Mucosa of descending colon (tissue), 3 donors: ENCODE results near the gene BCL2L13. TPM values are rescaled to one million over a fixed set of nuclear protein-coding genes. Genes with fewer than 3 reads are reported as not detected.

ENCODE experiments used
- ATAC-seq: fragments of 200-7000 bp; cut with Tn5 transposase; one replicate; pipeline ENCODE4 v1.9.1; 2020; ENCODE audit warnings: mild to moderate bottlenecking, moderate library complexity
- DNase-seq, 3 donors: peaks; one replicate each; pipeline ENCODE4 v3.0.0-alpha.2; 2020
- H3K36me3 ChIP-seq: fragments of 200-600 bp; one replicate; pipeline ENCODE4 v1.8.0; 2021; ENCODE audit warnings: low read depth, mild to moderate bottlenecking
- H3K4me1 ChIP-seq: fragments of 200-600 bp; one replicate; pipeline ENCODE4 v1.8.0; 2021; ENCODE audit warnings: low read depth, mild to moderate bottlenecking
- H3K4me3 ChIP-seq: fragments of 200-600 bp; one replicate; pipeline ENCODE4 v1.8.0; 2021; ENCODE audit warnings: mild to moderate bottlenecking
- H3K9me3 ChIP-seq: fragments of 200-600 bp; one replicate; pipeline ENCODE4 v1.8.0; 2021; ENCODE audit warnings: mild to moderate bottlenecking
- CTCF ChIP-seq: fragments of 200-600 bp; IDR thresholded peaks from one replicate; pipeline ENCODE4 v1.8.0; 2022; ENCODE audit warnings: antibody characterized with exemption, mild to moderate bottlenecking
- intact Hi-C, 2 donors: fragments of 100-400 bp; cut with DNase I in 1 of 2; cut with micrococcal nuclease in 1 of 2; formaldehyde crosslinking; loops; one replicate each; pipeline versions ENCODE4 v1.11.0 to v1.11.1; 2022; cut with DNase I, micrococcal nuclease
- microRNA-seq: library from miRNA; unstranded; fragments of <30 nt; microRNA quantifications from one replicate; pipeline ENCODE4, GENCODE V29; 2019
- total RNA-seq, 3 donors: library from RNA; stranded (reverse); fragmentation: NEBNext Ultra II Directional in 2 of 3; extraction: Animal tissue kit (Norgen Biotek cat#: 25700) in 2 of 3; gene quantifications; one replicate each; pipeline versions ENCODE4 v1.2.1 to v1.2.4, GENCODE V29; 2021 to 2023
- donor health status: DM: no; HTN: no; CAD: no; lungs with moderate emphysema.
- donor health status: DM: no; HTN: no; CAD: no.
- donor health status: DM: no; HTN: yes; CAD: no.

Gene BCL2L13
- total RNA-seq, 3 donors from 2014 or later: 47.2 to 61.2 (median 57.3) TPM

- Histone ChIP-seq H3K36me3 (no peaks in the 10 kb centered on the region), H3K4me1 (peaks cover 22% of the 10 kb centered on the region), H3K4me3 (no peak overlapping the region), H3K9me3 (no peaks in the 10 kb centered on the region)
- ATAC-seq (no peak), DNase-seq (no peak)
- TF ChIP-seq CTCF: no peak
- intact Hi-C loops: no loop called here
Observed at GRCh38 chr22:17777717-17778044, 139.1 kb downstream of the BCL2L13 start.

GRCh38 chr22:17778412-17778976 lies 139.9 kb downstream of the BCL2L13 start:
- Histone ChIP-seq H3K36me3 (no peaks in the 10 kb centered on the region), H3K4me3 (no peak overlapping the region), H3K9me3 (no peaks in the 10 kb centered on the region), H3K4me1 (peaks cover 15% of the 10 kb centered on the region)
- ATAC-seq: no peak
- TF ChIP-seq CTCF: no peak
- intact Hi-C loops: no loop called here
- DNase-seq: no peak

DNA sequence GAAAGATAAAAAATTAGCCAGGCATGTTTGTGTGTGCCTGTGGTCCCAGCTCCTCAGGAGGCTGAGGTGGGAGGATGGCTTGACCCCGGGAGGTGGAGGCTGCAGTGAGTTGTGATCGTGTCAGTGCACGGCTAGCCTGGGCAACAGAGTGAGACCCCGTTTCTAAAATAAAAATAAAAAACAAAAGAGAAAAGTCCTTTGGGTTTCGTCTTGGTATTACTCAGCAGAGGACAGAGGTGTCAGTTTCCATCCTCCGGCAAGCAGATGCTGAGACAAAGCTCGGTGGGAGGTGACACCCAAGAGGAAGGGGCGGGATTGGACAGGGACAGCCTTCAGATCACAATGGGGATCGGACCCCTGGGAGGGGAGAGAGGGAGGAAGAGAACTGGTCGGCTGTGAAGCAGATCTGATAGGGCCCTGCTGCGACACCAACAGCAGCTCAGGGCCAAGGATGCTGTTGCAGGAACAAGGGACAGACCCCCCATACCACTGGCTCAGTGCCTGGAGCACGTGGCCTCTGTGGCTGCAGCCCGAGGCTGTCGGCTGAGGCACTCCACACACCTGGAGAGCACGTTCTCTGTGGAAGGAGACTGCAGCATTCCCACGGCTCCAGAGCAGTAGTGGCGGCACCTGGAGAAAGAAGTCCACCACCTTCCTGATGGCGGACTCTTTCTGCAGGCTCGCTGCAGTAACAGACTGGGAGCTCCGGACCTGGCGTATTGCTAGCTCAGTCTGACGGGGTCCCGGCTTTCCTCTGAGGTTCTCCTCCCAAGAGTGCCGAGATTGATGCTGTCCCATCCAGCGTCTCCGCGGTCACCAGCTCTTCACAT lies 140.9 kb downstream of the BCL2L13 start:
- no peak for TF ChIP-seq CTCF
- intact Hi-C loops: no loop called here
- peaks cover 15% of the 10 kb centered on the region for H3K4me1 ChIP-seq
- DNase-seq (no peak), ATAC-seq (no peak)
- no peaks in the 10 kb centered on the region for H3K9me3 ChIP-seq
- no peak overlapping the region for H3K4me3 ChIP-seq
- H3K36me3 ChIP-seq: no peaks in the 10 kb centered on the region

GRCh38 chr22:17780116-17780740 lies 141.7 kb downstream of the BCL2L13 start:
- peaks cover 15% of the 10 kb centered on the region for H3K4me1 ChIP-seq
- intact Hi-C loops: no loop called here

More at GRCh38 chr22:17780116-17780740, 141.7 kb downstream of the BCL2L13 start:
- no peak overlapping the region for H3K4me3 ChIP-seq
- no peak for TF ChIP-seq CTCF
- no peaks in the 10 kb centered on the region for H3K9me3 ChIP-seq
- ATAC-seq: no peak
- peak in 1 of 3 donors; percentile 46 for DNase-seq
- H3K36me3 ChIP-seq: no peaks in the 10 kb centered on the region

Small RNA genes lying within 50 kb of the gene (microRNA-seq; reads per million reads assigned to microRNA genes)
- gene MIR3198-1: not detected

Other genes starting within 250 kb of the BCL2L13 start
- gene SLC25A18, start 75.3 kb upstream of the BCL2L13 start, total RNA-seq: 1 to 10 TPM in 1 of 3 donors, under 1 TPM in 1, not detected in 1; 0.31 to 2.0 TPM
- gene ATP6V1E1, start 10.0 kb upstream of the BCL2L13 start, total RNA-seq: 100 to 1,000 TPM in 2 of 3 donors, 10 to 100 TPM in 1; 99.6 to 128 (median 110) TPM
- 10 to 100 TPM; 17.9 to 35.0 (median 21.8) TPM for gene BID, start 135.7 kb downstream of the BCL2L13 start, total RNA-seq